ENCODE data around the gene CORO2A.

CORO2A gene

DNA sequence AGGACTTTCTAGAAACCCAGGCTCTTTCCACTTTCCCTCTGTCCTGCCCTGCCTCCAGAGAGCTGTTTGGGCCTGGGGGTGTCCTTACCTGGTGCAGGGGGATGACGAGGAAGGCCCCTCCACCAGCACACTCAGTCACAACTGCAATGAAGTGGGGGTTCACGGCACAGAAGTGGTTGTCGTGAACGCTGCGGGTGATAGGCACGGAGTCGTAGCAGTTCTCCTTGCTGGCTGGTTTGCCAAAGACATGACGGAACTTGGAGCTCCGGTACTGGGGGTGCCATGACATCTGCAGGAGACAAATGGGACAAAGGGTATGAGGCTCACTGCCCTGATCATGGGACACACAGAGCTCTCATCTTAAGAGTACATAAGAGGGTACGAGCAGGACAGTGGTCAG is 35.1 kb downstream of the CORO2A start:
- no peak for TF ChIP-seq FOXM1 (IDR thresholded peaks at IDR 0.05; ENCODE audit: borderline replicate concordance, low read depth)
- no peak for TF ChIP-seq EP300 (IDR thresholded peaks at IDR 0.05; ENCODE audit: borderline replicate concordance)
- no peak for TF ChIP-seq CEBPB (IDR thresholded peaks at IDR 0.05)
- TF ChIP-seq CREB1 (IDR thresholded peaks at IDR 0.05; ENCODE audit: low read depth) = no peak
- TF ChIP-seq, protein P1, sequence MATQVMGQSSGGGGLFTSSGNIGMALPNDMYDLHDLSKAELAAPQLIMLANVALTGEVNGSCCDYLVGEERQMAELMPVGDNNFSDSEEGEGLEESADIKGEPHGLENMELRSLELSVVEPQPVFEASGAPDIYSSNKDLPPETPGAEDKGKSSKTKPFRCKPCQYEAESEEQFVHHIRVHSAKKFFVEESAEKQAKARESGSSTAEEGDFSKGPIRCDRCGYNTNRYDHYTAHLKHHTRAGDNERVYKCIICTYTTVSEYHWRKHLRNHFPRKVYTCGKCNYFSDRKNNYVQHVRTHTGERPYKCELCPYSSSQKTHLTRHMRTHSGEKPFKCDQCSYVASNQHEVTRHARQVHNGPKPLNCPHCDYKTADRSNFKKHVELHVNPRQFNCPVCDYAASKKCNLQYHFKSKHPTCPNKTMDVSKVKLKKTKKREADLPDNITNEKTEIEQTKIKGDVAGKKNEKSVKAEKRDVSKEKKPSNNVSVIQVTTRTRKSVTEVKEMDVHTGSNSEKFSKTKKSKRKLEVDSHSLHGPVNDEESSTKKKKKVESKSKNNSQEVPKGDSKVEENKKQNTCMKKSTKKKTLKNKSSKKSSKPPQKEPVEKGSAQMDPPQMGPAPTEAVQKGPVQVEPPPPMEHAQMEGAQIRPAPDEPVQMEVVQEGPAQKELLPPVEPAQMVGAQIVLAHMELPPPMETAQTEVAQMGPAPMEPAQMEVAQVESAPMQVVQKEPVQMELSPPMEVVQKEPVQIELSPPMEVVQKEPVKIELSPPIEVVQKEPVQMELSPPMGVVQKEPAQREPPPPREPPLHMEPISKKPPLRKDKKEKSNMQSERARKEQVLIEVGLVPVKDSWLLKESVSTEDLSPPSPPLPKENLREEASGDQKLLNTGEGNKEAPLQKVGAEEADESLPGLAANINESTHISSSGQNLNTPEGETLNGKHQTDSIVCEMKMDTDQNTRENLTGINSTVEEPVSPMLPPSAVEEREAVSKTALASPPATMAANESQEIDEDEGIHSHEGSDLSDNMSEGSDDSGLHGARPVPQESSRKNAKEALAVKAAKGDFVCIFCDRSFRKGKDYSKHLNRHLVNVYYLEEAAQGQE (IDR thresholded peaks at IDR 0.05; ENCODE audit: low read depth) = no peak
- no peak for TF ChIP-seq NFIC (IDR thresholded peaks at IDR 0.05)
- no peak for TF ChIP-seq TAF1 (IDR thresholded peaks at IDR 0.05; ENCODE audit: low read depth)
- no peak for TF ChIP-seq TEAD4 (IDR thresholded peaks at IDR 0.05)
- TF ChIP-seq RAD21 (IDR thresholded peaks at IDR 0.05; ENCODE audit: low read depth) = no peak
- TF ChIP-seq USF1 (IDR thresholded peaks at IDR 0.05) = no peak
- TF ChIP-seq TCF12 (IDR thresholded peaks at IDR 0.05; ENCODE audit: low read depth) = no peak
- TF ChIP-seq ZBTB7A (IDR thresholded peaks at IDR 0.05; ENCODE audit: low read depth) = no peak
- no peak for TF ChIP-seq EGR1 (IDR thresholded peaks at IDR 0.05)
- no peak for TF ChIP-seq MAX (IDR thresholded peaks at IDR 0.05)
- TF ChIP-seq YY1 (IDR thresholded peaks at IDR 0.05; ENCODE audit: low read depth) = no peak

DNA sequence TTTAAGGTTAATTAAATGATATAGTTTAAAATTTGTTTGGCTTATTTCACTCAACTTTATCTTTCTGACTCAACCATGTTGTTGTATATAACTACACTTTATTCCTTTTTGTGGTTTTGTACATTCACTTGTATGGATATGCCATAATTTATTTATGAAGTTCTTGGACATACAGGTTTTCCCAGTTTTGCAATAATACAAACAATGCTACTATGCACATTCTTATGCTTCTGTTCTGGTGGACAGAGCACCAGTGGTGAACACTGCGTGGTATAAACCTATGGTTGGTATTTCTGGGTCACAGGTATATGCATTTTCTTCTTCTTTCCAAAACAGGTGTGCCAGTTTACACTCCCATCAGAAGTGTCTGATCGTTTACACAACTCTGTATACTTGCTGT is 37.8 kb downstream of the CORO2A start:
- TF ChIP-seq TCF12 (IDR thresholded peaks at IDR 0.05; ENCODE audit: low read depth) (no peak), TEAD4 (IDR thresholded peaks at IDR 0.05) (no peak), USF1 (IDR thresholded peaks at IDR 0.05) (no peak), ZBTB7A (IDR thresholded peaks at IDR 0.05; ENCODE audit: low read depth) (no peak), EGR1 (IDR thresholded peaks at IDR 0.05) (no peak), CEBPB (IDR thresholded peaks at IDR 0.05) (no peak), CREB1 (IDR thresholded peaks at IDR 0.05; ENCODE audit: low read depth) (no peak), TAF1 (IDR thresholded peaks at IDR 0.05; ENCODE audit: low read depth) (no peak), YY1 (IDR thresholded peaks at IDR 0.05; ENCODE audit: low read depth) (no peak), EP300 (IDR thresholded peaks at IDR 0.05; ENCODE audit: borderline replicate concordance) (no peak), MAX (IDR thresholded peaks at IDR 0.05) (no peak), FOXM1 (IDR thresholded peaks at IDR 0.05; ENCODE audit: borderline replicate concordance, low read depth) (no peak), RAD21 (IDR thresholded peaks at IDR 0.05; ENCODE audit: low read depth) (no peak), NFIC (IDR thresholded peaks at IDR 0.05) (no peak)
- TF ChIP-seq, protein P1 (IDR thresholded peaks at IDR 0.05; ENCODE audit: low read depth) = no peak

GRCh38 chr9:98152526-98152925 is 39.9 kb downstream of the CORO2A start:
- TF ChIP-seq YY1 (IDR thresholded peaks at IDR 0.05; ENCODE audit: low read depth) = no peak
- no peak for TF ChIP-seq NFIC (IDR thresholded peaks at IDR 0.05)
- TF ChIP-seq RAD21 (IDR thresholded peaks at IDR 0.05; ENCODE audit: low read depth) = no peak
- no peak for TF ChIP-seq EP300 (IDR thresholded peaks at IDR 0.05; ENCODE audit: borderline replicate concordance)
- no peak for TF ChIP-seq TCF12 (IDR thresholded peaks at IDR 0.05; ENCODE audit: low read depth)
- no peak for TF ChIP-seq CREB1 (IDR thresholded peaks at IDR 0.05; ENCODE audit: low read depth)
- TF ChIP-seq CEBPB (IDR thresholded peaks at IDR 0.05) = no peak
- TF ChIP-seq, protein P1 (IDR thresholded peaks at IDR 0.05; ENCODE audit: low read depth) = no peak
- no peak for TF ChIP-seq TEAD4 (IDR thresholded peaks at IDR 0.05)
- no peak for TF ChIP-seq FOXM1 (IDR thresholded peaks at IDR 0.05; ENCODE audit: borderline replicate concordance, low read depth)
- TF ChIP-seq EGR1 (IDR thresholded peaks at IDR 0.05) = no peak
- TF ChIP-seq ZBTB7A (IDR thresholded peaks at IDR 0.05; ENCODE audit: low read depth) = no peak
- TF ChIP-seq USF1 (IDR thresholded peaks at IDR 0.05) = no peak
- TF ChIP-seq TAF1 (IDR thresholded peaks at IDR 0.05; ENCODE audit: low read depth) = no peak
- no peak for TF ChIP-seq MAX (IDR thresholded peaks at IDR 0.05)

All from Ishikawa (cell line).